Measurements from ENCODE around the gene LRP8. TPM values are rescaled to one million over a fixed set of nuclear protein-coding genes. Genes with fewer than 3 reads are reported as not detected.

Gene LRP8
- total and polyA plus RNA-seq, 2 experiments from 2014 or later = 2.4 to 2.7 TPM

- DNase-seq (ENCODE audit: low spot score) = no peak
- WGBS (ENCODE audit: low lambda C conversion rate, missing lambda C conversion rate) = 96% methylated on average over 13 of the region's 13 CpGs
- H3K9me2 ChIP-seq (replicated peaks; ENCODE audit: insufficient read depth) = no peaks in the 10 kb centered on the region
- no peaks in the 10 kb centered on the region for H3K79me2 ChIP-seq
- H3K36me3 ChIP-seq (replicated peaks; ENCODE audit: insufficient read depth, low read depth) = no peaks in the 10 kb centered on the region
- H2AFZ ChIP-seq = no peak overlapping the region
- H3K4me2 ChIP-seq = no peak overlapping the region
- no peak overlapping the region for H3K27ac ChIP-seq
- H4K20me1 ChIP-seq (ENCODE audit: insufficient read depth, poor library complexity, severe bottlenecking) = no peaks in the 10 kb centered on the region
- TF ChIP-seq, protein P1, sequence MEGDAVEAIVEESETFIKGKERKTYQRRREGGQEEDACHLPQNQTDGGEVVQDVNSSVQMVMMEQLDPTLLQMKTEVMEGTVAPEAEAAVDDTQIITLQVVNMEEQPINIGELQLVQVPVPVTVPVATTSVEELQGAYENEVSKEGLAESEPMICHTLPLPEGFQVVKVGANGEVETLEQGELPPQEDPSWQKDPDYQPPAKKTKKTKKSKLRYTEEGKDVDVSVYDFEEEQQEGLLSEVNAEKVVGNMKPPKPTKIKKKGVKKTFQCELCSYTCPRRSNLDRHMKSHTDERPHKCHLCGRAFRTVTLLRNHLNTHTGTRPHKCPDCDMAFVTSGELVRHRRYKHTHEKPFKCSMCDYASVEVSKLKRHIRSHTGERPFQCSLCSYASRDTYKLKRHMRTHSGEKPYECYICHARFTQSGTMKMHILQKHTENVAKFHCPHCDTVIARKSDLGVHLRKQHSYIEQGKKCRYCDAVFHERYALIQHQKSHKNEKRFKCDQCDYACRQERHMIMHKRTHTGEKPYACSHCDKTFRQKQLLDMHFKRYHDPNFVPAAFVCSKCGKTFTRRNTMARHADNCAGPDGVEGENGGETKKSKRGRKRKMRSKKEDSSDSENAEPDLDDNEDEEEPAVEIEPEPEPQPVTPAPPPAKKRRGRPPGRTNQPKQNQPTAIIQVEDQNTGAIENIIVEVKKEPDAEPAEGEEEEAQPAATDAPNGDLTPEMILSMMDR (IDR thresholded peaks at IDR 0.05; ENCODE audit: poor library complexity) = no peak
- TF ChIP-seq EZH2phosphoT487 (IDR thresholded peaks at IDR 0.05; ENCODE audit: low read depth, severe bottlenecking, unreplicated experiment) = no peak
- no peak for TF ChIP-seq EZH2 (IDR thresholded peaks at IDR 0.05; ENCODE audit: borderline replicate concordance)
- no peak overlapping the region for H3K4me3 ChIP-seq
- H3K4me1 ChIP-seq (ENCODE audit: insufficient read depth) = peaks cover 4% of the 10 kb centered on the region
- H3K27me3 ChIP-seq = no peaks in the 10 kb centered on the region
- no peaks in the 10 kb centered on the region for H3K9me3 ChIP-seq (ENCODE audit: low read depth)
These were observed 10.0 kb downstream of the LRP8 start for GRCh38 chr1:53317646-53318539.

DNA sequence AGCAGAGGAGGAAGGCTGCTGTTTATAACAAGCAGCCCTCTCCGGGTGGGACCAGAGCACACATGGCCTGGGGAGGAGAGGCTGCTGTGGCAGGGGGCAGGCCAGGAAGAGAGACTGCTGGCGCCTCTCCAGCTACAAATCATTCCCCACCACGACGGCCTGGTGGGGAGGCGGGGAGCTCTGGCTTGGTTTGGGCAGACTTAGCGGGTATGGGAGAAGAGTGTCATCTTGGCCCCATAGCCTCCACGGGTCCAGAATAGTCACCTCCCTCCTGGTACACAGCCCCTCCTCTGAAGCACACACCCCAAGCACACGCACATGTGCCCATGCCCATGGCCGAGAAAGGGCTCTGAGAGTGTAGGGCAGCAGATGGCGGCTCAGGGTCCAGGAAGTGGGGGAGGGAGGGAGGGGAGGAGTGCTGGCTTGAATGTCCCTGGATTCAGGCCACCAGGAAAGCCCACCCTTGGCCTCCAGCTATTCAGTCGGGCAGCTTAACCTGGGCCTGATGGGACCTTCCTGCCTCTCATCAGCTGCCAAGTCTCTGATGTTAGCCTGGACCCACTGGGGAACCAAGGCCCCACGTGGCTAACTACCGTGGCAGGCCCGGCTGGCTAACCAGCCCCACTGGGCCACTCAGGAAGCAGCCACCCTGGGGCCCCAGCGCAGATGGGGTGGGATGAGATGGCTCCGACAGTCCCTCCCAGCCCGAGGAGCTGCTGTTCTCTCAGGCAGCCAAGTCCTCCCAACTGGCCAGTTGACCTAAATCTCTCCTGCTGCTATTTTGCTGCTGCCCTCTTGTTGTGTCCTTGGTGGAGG, 10.9 kb downstream of the LRP8 start:
- Histone ChIP-seq H3K9me3 (ENCODE audit: low read depth) (no peaks in the 10 kb centered on the region), H3K27me3 (no peaks in the 10 kb centered on the region), H3K79me2 (no peaks in the 10 kb centered on the region), H3K4me3 (no peak overlapping the region), H3K27ac (peak overlapping the region; percentile 62), H3K9me2 (replicated peaks; ENCODE audit: insufficient read depth) (no peaks in the 10 kb centered on the region), H4K20me1 (ENCODE audit: insufficient read depth, poor library complexity, severe bottlenecking) (no peaks in the 10 kb centered on the region), H3K4me2 (no peak overlapping the region), H2AFZ (no peak overlapping the region), H3K36me3 (replicated peaks; ENCODE audit: insufficient read depth, low read depth) (no peaks in the 10 kb centered on the region), H3K4me1 (ENCODE audit: insufficient read depth) (peaks cover 4% of the 10 kb centered on the region)
- TF ChIP-seq, protein P1 (IDR thresholded peaks at IDR 0.05; ENCODE audit: poor library complexity) = no peak
- no peak for TF ChIP-seq EZH2phosphoT487 (IDR thresholded peaks at IDR 0.05; ENCODE audit: low read depth, severe bottlenecking, unreplicated experiment)
- TF ChIP-seq EZH2 (IDR thresholded peaks at IDR 0.05; ENCODE audit: borderline replicate concordance) = no peak
- DNase-seq (ENCODE audit: low spot score) = no peak
- 68% methylated on average over 17 of the region's 17 CpGs for WGBS (ENCODE audit: low lambda C conversion rate, missing lambda C conversion rate)

- H4K20me1 ChIP-seq (ENCODE audit: insufficient read depth, poor library complexity, severe bottlenecking) = no peaks in the 10 kb centered on the region
- peaks cover 4% of the 10 kb centered on the region for H3K4me1 ChIP-seq (ENCODE audit: insufficient read depth)
These were observed 11.5 kb downstream of the LRP8 start for GRCh38 chr1:53316424-53316765.

More at GRCh38 chr1:53316424-53316765, 11.5 kb downstream of the LRP8 start:
- no peaks in the 10 kb centered on the region for H3K27me3 ChIP-seq
- no peak overlapping the region for H2AFZ ChIP-seq
- TF ChIP-seq, protein P1 (IDR thresholded peaks at IDR 0.05; ENCODE audit: poor library complexity) = no peak
- TF ChIP-seq EZH2 (IDR thresholded peaks at IDR 0.05; ENCODE audit: borderline replicate concordance) (no peak), EZH2phosphoT487 (IDR thresholded peaks at IDR 0.05; ENCODE audit: low read depth, severe bottlenecking, unreplicated experiment) (no peak)
- no peaks in the 10 kb centered on the region for H3K36me3 ChIP-seq (replicated peaks; ENCODE audit: insufficient read depth, low read depth)
- H3K4me2 ChIP-seq = no peak overlapping the region
- H3K9me2 ChIP-seq (replicated peaks; ENCODE audit: insufficient read depth) = no peaks in the 10 kb centered on the region
- DNase-seq (ENCODE audit: low spot score) = no peak
- WGBS (ENCODE audit: low lambda C conversion rate, missing lambda C conversion rate) = 60% methylated on average over 1 of the region's 1 CpG
- no peak overlapping the region for H3K4me3 ChIP-seq
- H3K79me2 ChIP-seq = no peaks in the 10 kb centered on the region
- H3K27ac ChIP-seq = peak overlapping the region; percentile 62
- H3K9me3 ChIP-seq (ENCODE audit: low read depth) = no peaks in the 10 kb centered on the region

All from hepatocyte (in vitro differentiated cells).